Measurements from ENCODE around the gene SERPINH1.

GRCh38 chr11:75594211-75594610 lies 32.2 kb downstream of the SERPINH1 start:
- TF ChIP-seq CTCF (IDR thresholded peaks at IDR 0.05) = no peak
- no peak for TF ChIP-seq CHD2 (IDR thresholded peaks at IDR 0.05; ENCODE audit: low read length, partially characterized antibody)
- no peak for TF ChIP-seq RAD21 (conservative IDR thresholded peaks at IDR 0.05 in 1 of 2, IDR thresholded peaks at IDR 0.05 in 1 of 2)
- no peak for TF ChIP-seq HDAC2 (IDR thresholded peaks at IDR 0.05)
- no peak for TF ChIP-seq MYC (IDR thresholded peaks at IDR 0.05; ENCODE audit: borderline replicate concordance, low read length)
- TF ChIP-seq REST (IDR thresholded peaks at IDR 0.05) = no peak
- TF ChIP-seq POLR2A (IDR thresholded peaks at IDR 0.05; ENCODE audit: low read length) = no peak
